HK-2 (cell line): ENCODE measurements around the gene GNLY.

ENCODE experiments used
- DNase-seq: peaks from one replicate; pipeline ENCODE4 v3.0.0-alpha.2; 2018; ENCODE audit not compliant: unreplicated experiment

GNLY gene

GRCh38 chr2:85728342-85728741, 34.2 kb downstream of the GNLY start:
- DNase-seq = no peak

GRCh38 chr2:85728883-85729824, 35.0 kb downstream of the GNLY start:
- peak; percentile 87 for DNase-seq

DNA sequence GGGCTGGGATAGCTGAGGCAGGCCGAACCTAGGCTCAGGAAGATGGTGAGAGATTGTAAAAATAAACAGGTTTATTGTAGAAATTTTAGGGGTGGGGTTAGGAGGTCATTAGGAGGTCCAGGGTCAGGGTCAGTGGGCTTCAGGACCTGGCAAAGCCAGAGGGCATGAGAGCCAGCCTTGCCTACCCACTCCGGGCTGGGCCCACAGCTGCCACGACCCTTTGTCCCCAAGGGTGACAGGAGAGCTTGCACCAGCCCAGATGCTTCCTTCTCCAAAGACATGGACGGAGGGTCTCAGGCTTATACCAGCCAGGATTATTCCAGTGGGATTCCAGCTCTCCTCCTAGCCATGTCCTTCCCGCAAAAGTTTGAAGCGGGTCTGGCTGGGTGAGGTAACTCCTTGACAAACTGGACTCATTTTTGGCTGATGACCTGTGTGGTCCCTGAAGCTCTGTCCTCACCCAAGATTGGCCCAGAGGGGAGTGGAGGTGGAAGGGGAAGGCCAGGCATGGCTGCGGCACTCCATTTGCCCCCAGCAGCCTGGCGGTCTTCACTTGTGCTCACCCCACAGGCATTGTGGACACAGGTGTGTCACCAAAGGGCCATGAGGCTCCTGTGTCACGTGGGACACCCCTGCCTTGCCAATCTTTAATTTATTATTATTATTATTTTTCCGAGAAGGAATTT, 35.8 kb downstream of the GNLY start:
- no peak for DNase-seq

DNA sequence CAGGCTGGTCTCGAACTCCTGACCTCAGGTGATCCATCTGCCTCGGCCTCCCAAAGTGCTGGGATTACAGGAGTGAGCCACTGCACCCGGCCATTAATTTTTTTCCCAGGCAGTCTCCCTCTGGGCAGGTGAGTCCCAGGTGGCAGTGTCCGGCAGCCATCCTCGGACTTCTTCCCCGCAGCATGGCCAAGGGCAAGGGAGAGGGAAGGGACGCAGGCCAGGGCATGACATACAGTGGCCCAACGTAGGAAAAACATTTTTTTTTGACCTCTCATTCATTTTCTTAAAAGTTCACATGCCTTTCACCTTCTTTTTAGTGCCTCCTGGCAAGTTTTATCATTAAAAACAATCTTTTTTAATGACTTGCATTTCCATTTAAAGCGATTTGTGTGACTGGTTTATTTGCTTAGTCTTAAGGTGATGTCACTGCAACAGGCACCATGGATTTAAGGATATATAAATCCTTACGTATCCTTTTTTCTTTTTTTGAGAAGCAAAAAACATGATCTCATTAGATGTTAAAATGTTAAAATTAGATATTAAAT, 36.6 kb downstream of the GNLY start:
- no peak for DNase-seq

- no peak for DNase-seq
Observed at GRCh38 chr2:85731606-85732005, 37.4 kb downstream of the GNLY start.

GRCh38 chr2:85732467-85733120, 38.4 kb downstream of the GNLY start:
- no peak for DNase-seq

DNA sequence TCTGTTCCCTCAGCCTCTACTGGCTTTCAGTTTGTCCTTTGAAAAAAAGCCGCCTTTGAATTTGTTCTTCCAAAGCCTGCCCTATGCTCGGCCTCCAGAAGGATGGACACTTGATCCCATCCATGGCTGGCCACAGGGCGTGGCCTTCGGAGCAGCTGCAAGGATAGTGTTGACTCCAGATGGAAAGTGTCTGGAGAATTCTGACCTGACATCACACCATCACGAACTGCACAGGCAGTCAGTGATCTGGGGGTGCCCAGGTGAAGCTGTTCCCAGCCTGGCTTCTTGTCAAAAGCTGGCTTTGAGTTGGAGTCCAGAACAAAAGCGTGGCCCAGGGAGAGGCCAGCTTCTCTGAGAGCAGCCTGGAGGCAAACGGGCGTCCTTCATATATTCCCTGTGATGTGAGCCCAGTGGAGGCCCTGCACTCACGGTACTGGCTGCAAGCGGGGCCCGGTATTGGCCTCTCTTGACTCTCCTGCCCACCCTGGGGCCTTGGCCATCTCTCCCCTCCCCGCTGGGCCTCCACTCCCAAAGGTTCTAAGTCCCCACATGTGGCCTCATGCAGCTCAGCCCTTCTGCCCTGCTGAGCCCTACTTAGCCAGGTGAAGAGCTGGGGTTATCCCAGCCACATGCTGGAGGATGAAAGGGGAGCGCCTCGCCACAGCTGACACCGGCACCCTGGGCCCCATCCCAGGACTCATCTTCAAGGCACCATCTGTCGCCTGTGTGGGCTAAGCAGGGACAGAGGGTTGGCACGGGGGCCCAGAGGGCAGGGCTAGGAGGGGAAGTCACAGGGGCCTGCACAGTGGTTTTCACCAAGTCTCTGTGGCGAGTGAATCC, 39.2 kb downstream of the GNLY start:
- DNase-seq = no peak

DNA sequence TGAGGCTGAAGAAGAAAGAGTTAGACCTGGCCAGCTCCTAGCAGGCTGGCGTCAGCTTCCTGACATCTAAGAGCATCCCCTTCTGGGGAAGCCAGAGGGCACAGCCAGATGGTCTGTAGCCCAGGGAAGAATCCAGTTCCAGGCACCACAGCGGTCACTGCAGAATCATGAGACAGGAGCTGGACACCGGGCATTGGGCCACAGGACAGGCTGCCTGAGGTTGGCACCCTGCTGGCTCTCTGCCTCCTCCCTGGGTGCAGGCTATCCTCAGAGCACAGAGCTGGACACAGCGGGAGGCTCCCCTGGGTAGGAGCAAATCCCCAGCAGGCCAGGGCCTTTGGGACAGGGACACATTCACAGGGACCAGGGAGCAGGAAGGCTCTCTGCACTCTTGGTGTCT, 39.9 kb downstream of the GNLY start:
- DNase-seq = no peak

GRCh38 chr2:85734942-85735608, 40.9 kb downstream of the GNLY start:
- no peak for DNase-seq

- DNase-seq = no peak
Observed at GRCh38 chr2:85735691-85736090, 41.5 kb downstream of the GNLY start.

GRCh38 chr2:85736456-85737355, 42.5 kb downstream of the GNLY start:
- DNase-seq = no peak

DNA sequence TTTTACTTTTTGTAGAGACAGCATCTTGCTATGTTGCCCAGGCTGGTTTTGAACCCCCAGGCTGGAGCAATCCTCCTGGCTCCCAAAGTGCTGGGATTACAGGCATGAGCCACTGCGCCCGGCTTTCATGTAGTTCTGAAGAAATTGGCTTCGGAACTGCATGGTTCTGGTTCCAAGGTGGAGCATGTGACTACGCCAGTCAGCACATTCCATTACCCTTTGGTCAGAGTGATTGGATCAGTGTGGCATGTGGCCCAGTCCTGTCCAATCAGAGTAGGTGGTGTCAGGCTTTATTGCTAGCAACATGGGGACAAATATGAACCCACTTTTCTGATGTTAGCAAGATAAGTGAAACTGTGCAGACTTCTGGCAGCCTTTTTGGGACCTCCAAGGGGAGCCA, 43.3 kb downstream of the GNLY start:
- no peak for DNase-seq

GRCh38 chr2:85737961-85738360, 43.8 kb downstream of the GNLY start:
- DNase-seq = no peak

GRCh38 chr2:85740193-85740592, 46.0 kb downstream of the GNLY start:
- DNase-seq = no peak

DNA sequence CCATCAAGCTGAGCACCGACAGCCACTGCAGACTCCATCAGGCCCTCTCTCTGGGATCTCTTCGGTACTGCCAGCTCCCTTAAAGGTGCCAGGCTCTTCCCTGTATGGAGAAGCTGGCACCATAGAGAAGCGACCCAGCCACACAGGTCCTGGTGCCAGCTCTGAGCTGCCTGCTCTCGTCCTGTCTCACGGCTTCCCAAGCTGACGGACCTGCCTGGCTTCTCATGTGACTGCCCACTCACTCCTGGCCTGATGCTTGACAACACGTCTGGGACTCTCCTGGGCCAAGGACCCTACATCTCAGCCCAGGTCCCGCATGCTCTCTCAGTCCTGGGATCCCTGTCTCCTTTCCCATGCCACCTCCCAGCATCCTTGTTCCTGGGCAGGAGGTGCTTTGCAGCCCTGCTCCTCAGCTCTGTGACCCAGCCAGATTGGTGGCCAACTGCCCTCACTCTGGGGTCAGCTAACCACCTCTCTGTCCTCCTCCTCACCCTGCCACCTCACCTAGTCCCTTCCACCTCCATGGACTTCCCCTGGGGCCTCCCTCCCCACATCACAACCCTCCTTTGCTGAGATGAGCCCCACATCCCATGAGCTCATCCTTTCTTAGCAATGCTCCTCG, 47.2 kb downstream of the GNLY start:
- DNase-seq = no peak

GRCh38 chr2:85741833-85742455, 47.8 kb downstream of the GNLY start:
- peak; percentile 76 for DNase-seq

DNA sequence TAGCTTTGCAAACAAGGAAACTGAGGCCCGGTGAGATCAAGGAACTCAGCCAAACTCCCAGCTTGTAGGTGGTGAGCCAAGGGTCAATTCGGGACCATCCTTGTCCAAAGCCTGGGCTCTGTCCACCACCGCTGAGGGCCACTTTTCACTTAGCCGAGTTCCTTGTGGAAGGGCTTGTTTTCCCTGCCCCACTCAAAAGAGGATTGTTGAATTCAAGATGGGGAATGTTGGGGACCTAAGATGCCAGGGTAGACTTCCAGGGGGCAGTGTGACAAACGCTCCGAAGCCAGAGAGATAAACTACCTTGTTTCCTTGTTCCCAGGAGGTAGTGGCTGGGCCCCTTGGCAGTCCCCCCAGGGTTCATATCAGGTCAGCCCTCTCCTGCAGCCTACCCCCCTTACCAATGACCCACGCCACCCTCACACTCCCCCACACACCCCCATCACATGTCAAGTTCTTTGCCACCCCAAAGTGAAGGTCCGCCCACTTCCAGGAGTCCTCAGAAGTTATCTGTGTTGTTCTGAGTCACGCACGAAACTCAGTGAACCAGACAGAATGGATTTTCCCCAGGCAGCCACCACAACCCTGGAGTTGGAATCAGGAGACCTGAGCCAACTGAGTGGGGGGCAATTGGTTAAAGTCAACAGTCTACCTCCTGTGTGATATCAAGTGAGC, 49.3 kb downstream of the GNLY start:
- DNase-seq = peak; percentile 63

DNA sequence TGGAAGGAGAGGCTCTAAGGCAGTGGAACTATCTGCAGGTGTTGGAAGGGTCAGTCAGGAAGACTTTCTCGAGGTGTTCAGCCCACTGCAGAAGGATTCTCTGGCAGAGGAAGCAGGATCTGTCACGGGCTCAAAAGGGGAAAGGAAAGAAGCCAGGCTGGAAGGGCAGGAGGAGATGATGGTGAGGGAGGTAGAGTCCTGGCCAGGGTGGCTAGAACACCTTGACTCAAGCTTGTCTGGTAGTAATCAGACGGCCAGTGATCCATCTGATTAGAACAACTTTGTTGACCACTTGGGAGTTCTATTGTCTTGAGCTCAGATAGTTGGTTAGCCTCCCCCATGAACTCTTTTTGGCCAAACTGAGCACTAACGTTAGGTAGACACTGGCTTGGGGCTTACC, 49.9 kb downstream of the GNLY start:
- DNase-seq = no peak
